ENCODE measurements around the gene CEP44.
A peak's percentile ranks its signal among the peaks of the same experiment; 100 is the strongest.
"Not testable (repeated sequence)": the region's sequence is repeated elsewhere in the genome, so short reads cannot be mapped to it uniquely, and the experiment has no call there.

CEP44 gene

GRCh38 chr4:174278467-174278866, 5.2 kb upstream of the CEP44 start:
- no peak for DNase-seq (ENCODE audit: low spot score)

GRCh38 chr4:174279433-174280155, 4.1 kb upstream of the CEP44 start:
- DNase-seq (ENCODE audit: low spot score): no peak

- no peak for DNase-seq (ENCODE audit: low spot score)
Observed at GRCh38 chr4:174281182-174281737, 2.5 kb upstream of the CEP44 start.

- DNase-seq (ENCODE audit: low spot score): no peak
Observed at GRCh38 chr4:174281901-174282300, 1.8 kb upstream of the CEP44 start.

DNA sequence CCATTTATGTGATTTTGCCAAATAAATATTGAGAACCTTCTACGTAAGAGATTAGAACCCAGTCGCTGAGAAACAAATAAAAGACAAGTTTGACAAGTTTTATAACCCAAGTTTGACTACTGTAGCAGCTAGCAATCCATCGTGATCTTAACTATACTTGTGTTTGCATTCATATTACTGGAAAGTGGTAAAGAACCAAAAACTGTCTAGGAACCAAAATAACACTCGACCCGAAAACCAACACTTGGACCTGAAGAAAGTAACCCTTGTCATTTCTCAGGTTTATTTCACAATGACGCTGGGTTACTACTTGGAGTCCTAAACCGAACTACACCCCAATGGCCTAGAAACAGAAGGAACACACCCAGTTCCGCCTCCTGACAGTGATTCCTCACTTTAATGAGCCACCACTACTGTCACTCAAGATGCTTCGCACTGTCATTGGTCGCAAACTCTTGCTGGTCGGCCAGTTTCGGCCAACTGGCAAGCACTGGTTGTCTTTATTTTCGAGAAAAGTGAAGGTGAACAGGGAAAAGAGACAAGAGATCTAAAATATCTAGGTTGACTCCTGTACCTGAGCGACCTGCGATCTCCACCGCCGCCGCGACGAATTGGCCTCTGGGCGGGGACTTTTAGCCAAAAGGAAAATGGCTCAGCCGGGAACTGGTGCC, 740 bp upstream of the CEP44 start:
- peak; percentile 83 for DNase-seq (ENCODE audit: low spot score)

GRCh38 chr4:174284487-174284886, 776 bp downstream of the CEP44 start:
- DNase-seq (ENCODE audit: low spot score): no peak

GRCh38 chr4:174286870-174287269, 3.2 kb downstream of the CEP44 start:
- DNase-seq (ENCODE audit: low spot score): no peak

GRCh38 chr4:174292473-174292872, 8.8 kb downstream of the CEP44 start:
- no peak for DNase-seq (ENCODE audit: low spot score)

- DNase-seq (ENCODE audit: low spot score): not testable (repeated sequence)
Observed at GRCh38 chr4:174294641-174295040, 10.9 kb downstream of the CEP44 start.

- DNase-seq (ENCODE audit: low spot score): not testable (repeated sequence)
Observed at GRCh38 chr4:174295142-174295541, 11.4 kb downstream of the CEP44 start.

DNA sequence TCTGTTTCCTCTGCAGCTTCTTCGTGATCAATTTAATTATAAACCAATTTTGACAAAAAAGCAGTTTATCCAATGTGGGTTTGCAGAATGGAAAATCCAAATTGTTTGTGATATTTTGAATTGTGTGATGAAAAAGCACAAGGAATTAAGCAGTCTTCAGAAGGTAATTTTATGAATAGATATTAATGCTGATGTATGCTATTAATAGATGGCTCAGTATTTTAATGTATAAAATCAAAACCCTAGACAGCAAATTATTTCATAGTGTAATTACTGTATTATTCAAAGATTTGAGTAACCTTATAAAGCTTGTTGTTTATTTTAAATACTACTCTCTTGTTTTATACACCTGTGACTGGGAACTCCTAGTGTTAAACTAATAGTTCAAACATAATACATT, 20.0 kb downstream of the CEP44 start:
- no peak for DNase-seq (ENCODE audit: low spot score)

DNA sequence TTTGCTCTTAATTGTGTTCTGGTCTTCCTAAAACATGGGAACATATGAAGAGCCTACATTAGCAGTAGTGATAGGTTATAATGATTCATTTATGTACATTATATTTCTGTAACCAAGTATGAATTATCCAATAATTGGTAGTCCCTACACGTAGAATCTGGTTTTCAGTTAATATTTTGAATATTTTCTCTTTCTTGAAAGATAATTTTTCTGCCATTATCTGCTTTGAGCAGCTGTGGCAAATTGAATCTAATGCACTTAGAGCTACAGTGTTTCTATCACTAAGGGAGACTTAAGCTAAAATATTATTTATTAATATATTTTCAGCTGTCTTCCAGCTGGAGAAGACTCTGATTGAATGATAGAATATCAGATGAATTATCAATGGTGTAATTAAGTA, 21.0 kb downstream of the CEP44 start:
- DNase-seq (ENCODE audit: low spot score): no peak

- DNase-seq (ENCODE audit: low spot score): no peak
Observed at GRCh38 chr4:174305961-174306360, 22.2 kb downstream of the CEP44 start.

- no peak for DNase-seq (ENCODE audit: low spot score)
Observed at GRCh38 chr4:174307694-174308093, 24.0 kb downstream of the CEP44 start.

DNA sequence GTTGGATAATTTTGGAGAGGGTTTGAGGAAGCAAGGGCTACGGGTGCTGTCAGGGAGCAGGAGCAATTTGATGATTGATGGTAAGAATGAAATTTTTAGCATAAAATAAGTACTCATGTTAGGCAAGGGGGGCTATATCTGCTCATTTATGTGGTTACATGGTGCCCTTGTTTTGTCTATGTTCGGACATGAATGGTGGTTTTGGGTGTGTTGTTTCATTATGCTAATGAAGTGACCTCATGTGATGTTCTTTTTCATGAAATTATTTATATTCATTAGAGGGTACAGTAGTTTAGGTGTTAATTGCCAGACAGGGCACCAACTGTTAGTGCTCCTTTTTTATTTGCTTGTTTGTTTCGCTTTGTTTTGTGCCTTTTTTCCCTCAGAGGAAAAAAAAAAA, 29.3 kb downstream of the CEP44 start:
- DNase-seq (ENCODE audit: low spot score): no peak

DNA sequence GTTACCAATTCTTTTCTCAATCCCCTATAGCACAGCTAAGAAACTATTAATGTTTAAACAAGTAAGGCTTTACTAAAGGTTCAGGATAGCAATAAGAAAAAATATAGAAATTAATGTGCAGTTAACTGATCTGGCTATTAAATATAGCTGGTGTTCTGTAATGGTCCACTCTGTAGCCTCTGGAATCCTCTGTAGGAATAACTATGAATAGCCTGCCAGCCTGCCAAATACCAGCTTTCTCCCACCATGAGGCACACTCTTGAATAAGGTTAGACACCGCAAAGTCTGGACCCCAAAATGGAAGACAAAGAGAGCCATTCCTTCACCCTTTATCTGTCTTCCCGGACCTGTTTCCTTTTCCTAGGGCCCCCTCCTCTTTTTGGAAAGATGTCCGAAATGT, 30.6 kb downstream of the CEP44 start:
- DNase-seq (ENCODE audit: low spot score): no peak

DNA sequence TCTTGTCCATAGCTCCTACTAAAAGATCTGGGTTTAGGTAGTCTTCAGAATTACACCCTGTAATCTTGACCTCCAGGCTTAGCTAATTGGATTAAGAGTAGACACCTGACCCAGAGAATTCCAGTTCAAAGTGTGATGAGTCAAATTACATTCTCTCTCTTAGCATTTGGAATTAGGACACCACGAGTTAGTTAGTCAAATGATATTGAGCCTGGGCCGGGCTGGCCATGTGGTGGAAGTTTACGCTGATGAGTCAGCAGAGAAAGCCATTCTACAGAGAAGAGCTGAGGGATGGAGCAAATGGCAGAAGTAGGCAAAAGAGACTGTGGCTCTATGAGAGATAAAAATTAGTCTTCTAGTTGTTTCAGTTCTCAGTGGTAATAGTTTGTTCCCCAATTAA, 31.1 kb downstream of the CEP44 start:
- no peak for DNase-seq (ENCODE audit: low spot score)

DNA sequence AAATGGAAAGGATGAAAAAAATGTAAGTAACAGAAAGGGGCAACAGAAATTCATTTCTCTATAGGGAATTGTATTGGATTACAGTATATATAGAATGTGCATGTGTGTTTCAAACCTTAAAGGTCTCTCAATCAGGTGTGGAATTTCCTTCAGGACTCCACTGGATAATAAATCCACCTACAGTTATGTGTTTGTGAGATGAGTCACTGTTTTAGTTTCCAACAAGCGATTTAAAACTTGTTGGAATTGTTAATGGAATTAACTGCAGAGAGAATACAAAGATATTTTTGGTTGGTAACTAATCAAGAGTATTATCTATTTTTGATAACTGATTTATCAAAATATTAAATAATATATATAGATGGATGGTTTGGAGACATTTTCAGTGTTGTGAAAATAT, 32.8 kb downstream of the CEP44 start:
- DNase-seq (ENCODE audit: low spot score): no peak

DNA sequence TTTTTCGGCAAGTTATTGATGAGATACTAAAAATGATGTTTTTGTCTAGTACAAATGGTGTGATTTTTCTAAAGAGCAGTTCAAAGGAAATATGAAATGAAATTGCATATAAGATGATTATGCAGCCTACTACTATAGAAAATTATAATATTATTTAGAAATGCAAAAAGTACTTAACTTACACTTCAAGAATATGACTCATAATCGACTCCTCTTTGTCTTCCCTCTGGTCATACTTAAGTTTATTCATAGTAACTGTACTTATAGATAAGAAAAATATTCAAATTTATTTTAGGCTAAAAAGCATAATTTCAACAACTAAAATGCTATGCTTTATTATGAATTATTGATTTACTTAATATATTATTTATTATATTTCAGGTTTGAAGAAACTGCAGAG, 33.2 kb downstream of the CEP44 start:
- no peak for DNase-seq (ENCODE audit: low spot score)

- no peak for DNase-seq (ENCODE audit: low spot score)
Observed at GRCh38 chr4:174317531-174317930, 33.8 kb downstream of the CEP44 start.

GRCh38 chr4:174318829-174319764, 35.4 kb downstream of the CEP44 start:
- DNase-seq (ENCODE audit: low spot score): peak; percentile 22

GRCh38 chr4:174320494-174321199, 36.9 kb downstream of the CEP44 start:
- no peak for DNase-seq (ENCODE audit: low spot score)

Measured in D341Med (cell line).